ENCODE data around the gene SLCO2B1. TPM values are rescaled to one million over a fixed set of nuclear protein-coding genes. Genes with fewer than 3 reads are reported as not detected.

Gene SLCO2B1
- total RNA-seq, 2 donors from 2014 or later = 95.3 to 171 TPM

- no peak for DNase-seq (ENCODE audit: low spot score)
- intact Hi-C loops (cut with DNase I) = loop anchor here (5.0 to 10.0 kb wide), 3 partner anchors 97 to 305 kb away; no protein-coding TSS in a partner anchor
Measured at GRCh38 chr11:75239531-75240290, 88.8 kb downstream of the SLCO2B1 start.

GRCh38 chr11:75240311-75241035, 89.6 kb downstream of the SLCO2B1 start, which contains the start of gene TPBGL:
TPBGL (plus strand) TSS chr11:75240774; CDS start chr11:75241050, 276 bp downstream.
- intact Hi-C loops (cut with DNase I) = loop anchor here (5.0 to 10.0 kb wide), 3 partner anchors 98 to 306 kb away; no protein-coding TSS in a partner anchor
- peak; percentile 78 for DNase-seq (ENCODE audit: low spot score)

GRCh38 chr11:75241036-75241905, 90.4 kb downstream of the SLCO2B1 start:
- intact Hi-C loops (cut with DNase I) = loop anchor here (5.0 to 10.0 kb wide), 3 partner anchors 99 to 306 kb away; no protein-coding TSS in a partner anchor
- DNase-seq (ENCODE audit: low spot score) = peak; percentile 96

DNA sequence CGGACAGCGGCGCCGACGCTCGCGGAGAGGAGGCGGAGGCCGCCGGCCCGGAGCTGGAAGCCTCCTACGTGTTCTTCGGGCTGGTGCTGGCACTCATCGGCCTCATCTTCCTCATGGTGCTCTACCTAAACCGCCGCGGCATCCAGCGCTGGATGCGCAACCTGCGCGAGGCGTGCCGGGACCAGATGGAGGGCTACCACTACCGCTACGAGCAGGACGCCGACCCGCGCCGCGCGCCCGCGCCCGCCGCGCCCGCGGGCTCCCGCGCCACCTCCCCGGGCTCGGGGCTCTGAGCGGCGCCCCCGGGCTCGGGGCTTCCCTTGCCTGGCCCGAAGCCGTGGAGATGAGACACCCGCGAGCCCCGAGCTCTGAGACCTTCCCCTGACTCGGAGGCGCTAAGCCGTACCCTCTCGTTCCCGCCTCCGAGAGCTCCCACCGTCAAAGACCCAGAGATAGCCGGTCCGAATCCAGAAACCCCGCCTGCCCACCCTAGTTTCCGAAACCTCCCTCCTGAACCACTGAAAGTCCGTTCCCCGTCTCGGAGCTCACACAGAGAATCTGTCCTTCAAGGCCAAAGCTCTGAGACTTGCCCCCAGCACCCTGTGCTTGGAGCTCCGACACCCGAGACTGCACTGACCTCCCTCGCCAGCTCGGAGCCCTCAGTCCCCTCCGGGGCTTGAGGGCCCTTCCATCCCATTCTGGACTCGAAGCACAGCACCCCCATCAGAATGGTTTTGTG, 91.2 kb downstream of the SLCO2B1 start:
- peak; percentile 65 for DNase-seq (ENCODE audit: low spot score)
- intact Hi-C loops (cut with DNase I) = loop anchor here (5.0 to 10.0 kb wide), 3 partner anchors 100 to 307 kb away; no protein-coding TSS in a partner anchor

GRCh38 chr11:75242722-75243600, 92.1 kb downstream of the SLCO2B1 start:
- DNase-seq (ENCODE audit: low spot score) = peak; percentile 73
- intact Hi-C loops (cut with DNase I) = loop anchor here (5.0 to 10.0 kb wide), 3 partner anchors 101 to 308 kb away; no protein-coding TSS in a partner anchor

GRCh38 chr11:75244052-75244814, 93.3 kb downstream of the SLCO2B1 start:
- intact Hi-C loops (cut with DNase I) = loop anchor here (5.0 to 10.0 kb wide), 3 partner anchors 102 to 309 kb away; no protein-coding TSS in a partner anchor

GRCh38 chr11:75245356-75246005, 94.6 kb downstream of the SLCO2B1 start:
- DNase-seq (ENCODE audit: low spot score) = peak; percentile 29
- intact Hi-C loops (cut with DNase I) = loop anchor here (10.0 kb wide), 2 partner anchors 221 to 311 kb away; no protein-coding TSS in a partner anchor

More at GRCh38 chr11:75244052-75244814, 93.3 kb downstream of the SLCO2B1 start:
- peak; percentile 35 for DNase-seq (ENCODE audit: low spot score)

- peak; percentile 62 for DNase-seq (ENCODE audit: low spot score)
- intact Hi-C loops (cut with DNase I) = loop anchor here (10.0 kb wide), 2 partner anchors 221 to 311 kb away; no protein-coding TSS in a partner anchor
Measured at GRCh38 chr11:75246006-75246670, 95.2 kb downstream of the SLCO2B1 start.

GRCh38 chr11:75246671-75247350, 95.9 kb downstream of the SLCO2B1 start:
- DNase-seq (ENCODE audit: low spot score) = peak; percentile 74
- intact Hi-C loops (cut with DNase I) = loop anchor here (10.0 kb wide), 2 partner anchors 222 to 312 kb away; no protein-coding TSS in a partner anchor

DNA sequence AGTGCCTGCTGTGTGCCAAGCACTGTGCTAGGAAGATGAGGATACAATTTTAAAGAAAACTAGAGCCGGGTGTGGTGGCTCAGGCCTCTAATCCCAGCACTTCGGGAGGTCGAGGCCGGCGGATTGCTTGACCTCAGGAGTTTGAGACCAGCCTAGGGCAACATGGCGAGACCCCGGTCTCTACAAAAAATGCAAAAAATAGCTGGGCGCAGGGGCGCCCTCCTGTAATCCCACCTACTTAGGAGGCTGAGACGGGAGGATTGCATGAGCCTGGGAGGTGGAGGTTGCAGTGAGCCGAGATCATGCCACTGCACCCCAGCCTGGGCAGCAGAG, 98.0 kb downstream of the SLCO2B1 start:
- intact Hi-C loops (cut with DNase I) = loop anchor here (1.0 to 10.0 kb wide), 3 partner anchors 109 to 314 kb away; no protein-coding TSS in a partner anchor
- DNase-seq (ENCODE audit: low spot score) = no peak

DNA sequence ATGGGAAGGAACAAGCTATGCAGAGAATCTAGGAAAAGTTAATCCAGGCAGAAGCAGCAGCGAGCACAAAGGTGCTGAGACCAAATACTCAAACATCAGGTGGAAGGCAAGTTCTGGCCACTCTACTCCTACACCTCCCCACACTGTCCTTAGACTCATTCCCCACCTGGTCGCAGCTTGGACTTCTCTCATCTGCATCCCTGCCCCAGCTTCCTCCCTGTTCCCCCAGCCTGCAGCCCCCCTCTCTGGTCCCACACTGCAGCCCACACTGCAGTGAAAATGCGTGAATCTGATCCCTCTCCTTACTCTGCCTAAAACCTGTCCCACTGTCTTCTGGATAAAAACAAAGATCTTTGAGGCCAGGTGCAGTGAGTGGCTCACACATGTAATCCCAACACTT, 98.8 kb downstream of the SLCO2B1 start:
- intact Hi-C loops (cut with DNase I) = loop anchor here (10.0 kb wide), 2 partner anchors 225 to 315 kb away; no protein-coding TSS in a partner anchor
- peak; percentile 30 for DNase-seq (ENCODE audit: low spot score)

DNA sequence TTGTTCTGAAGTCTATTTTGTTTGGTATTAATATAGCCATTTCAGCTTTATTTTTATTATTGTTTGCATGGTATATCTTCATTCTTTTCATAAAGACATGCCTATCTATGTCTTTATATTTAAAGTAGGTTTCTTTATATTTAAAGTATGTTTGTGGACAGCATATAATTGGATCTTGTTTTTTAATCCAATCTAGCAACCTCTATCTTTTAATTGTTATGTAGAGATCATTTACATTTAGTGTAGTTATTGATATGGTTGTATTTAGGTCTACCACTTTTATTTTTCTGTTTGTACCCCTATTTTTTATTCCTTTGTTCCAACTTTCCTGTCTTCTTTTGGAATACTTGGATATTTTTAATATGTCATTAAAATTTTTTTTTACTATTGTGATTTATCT, 103.4 kb downstream of the SLCO2B1 start:
- no peak for DNase-seq (ENCODE audit: low spot score)
- intact Hi-C loops (cut with DNase I) = no loop called here

Data from posterior vena cava (tissue), 2 donors.